Astrocyte (in vitro differentiated cells and primary cell): Measurements from ENCODE around the gene INSYN2B. TPM values are rescaled to one million over a fixed set of nuclear protein-coding genes. Genes with fewer than 3 reads are reported as not detected.

ENCODE experiments used
- DNase-seq: peaks from one replicate; pipeline ENCODE4 v3.0.0-alpha.2; 2010; ENCODE audit warnings: low read depth
- FAIRE-seq: peaks from 2 replicates; lab custom pipeline; 2011; peaks lifted over from hg19 to GRCh38; lab: Jason Lieb, UNC
- H2AFZ ChIP-seq: 2 replicates; pipeline ENCODE4 v1.6.0; 2012; ENCODE audit warnings: low read depth, low read length, inconsistent platforms
- H3K27ac ChIP-seq: 2 replicates; pipeline ENCODE4 v1.5.1; 2011; ENCODE audit warnings: low read depth, low read length, inconsistent platforms
- H3K27me3 ChIP-seq: 2 replicates; pipeline ENCODE4 v1.6.0; 2011; ENCODE audit warnings: low read length, inconsistent platforms; ENCODE audit not compliant: insufficient read depth
- H3K36me3 ChIP-seq: 2 replicates; pipeline ENCODE4 v1.5.1; 2011; ENCODE audit warnings: low read length, inconsistent platforms; ENCODE audit not compliant: insufficient read depth
- H3K4me1 ChIP-seq: 2 replicates; pipeline ENCODE4 v1.5.1; 2011; ENCODE audit warnings: low read length, inconsistent platforms; ENCODE audit not compliant: insufficient read depth
- H3K4me2 ChIP-seq: 2 replicates; pipeline ENCODE4 v1.6.0; 2012; ENCODE audit warnings: low read length, inconsistent platforms
- H3K4me3 ChIP-seq: 2 replicates; pipeline ENCODE4 v1.5.1; 2011; ENCODE audit warnings: low read depth, mild to moderate bottlenecking, low read length, inconsistent platforms; ENCODE audit not compliant: insufficient read depth
- H3K79me2 ChIP-seq: 2 replicates; pipeline ENCODE4 v1.6.0; 2012; ENCODE audit warnings: mild to moderate bottlenecking, low read length, inconsistent platforms; ENCODE audit not compliant: insufficient read depth
- H3K9ac ChIP-seq: 2 replicates; pipeline ENCODE4 v1.6.0; 2012; ENCODE audit warnings: mild to moderate bottlenecking, low read length, inconsistent platforms
- H3K9me3 ChIP-seq: 2 replicates; pipeline ENCODE4 v1.5.1; 2012; ENCODE audit warnings: low read depth, mild to moderate bottlenecking, low read length, inconsistent platforms; ENCODE audit not compliant: insufficient read depth
- H4K20me1 ChIP-seq: 2 replicates; pipeline ENCODE4 v1.6.0; 2012; ENCODE audit warnings: low read length, inconsistent platforms; ENCODE audit not compliant: insufficient read depth
- H3K27ac Mint-ChIP-seq: one replicate; pipeline ENCODE4 v1.8.0; 2021; ENCODE audit warnings: mild to moderate bottlenecking, mixed read lengths; ENCODE audit not compliant: unreplicated experiment
- H3K27me3 Mint-ChIP-seq: one replicate; pipeline ENCODE4 v1.8.0; 2021; ENCODE audit warnings: low read depth, mixed read lengths; ENCODE audit not compliant: unreplicated experiment
- H3K36me3 Mint-ChIP-seq: one replicate; pipeline ENCODE4 v1.8.0; 2021; ENCODE audit warnings: low read depth, mixed read lengths; ENCODE audit not compliant: unreplicated experiment
- H3K4me1 Mint-ChIP-seq: one replicate; pipeline ENCODE4 v1.8.0; 2021; ENCODE audit warnings: low read depth, mixed read lengths; ENCODE audit not compliant: unreplicated experiment
- H3K4me3 Mint-ChIP-seq: one replicate; pipeline ENCODE4 v1.8.0; 2021; ENCODE audit warnings: mild to moderate bottlenecking, moderate library complexity, mixed read lengths; ENCODE audit not compliant: unreplicated experiment
- H3K9me3 Mint-ChIP-seq: one replicate; pipeline ENCODE4 v1.8.0; 2021; ENCODE audit warnings: mild to moderate bottlenecking, mixed read lengths; ENCODE audit not compliant: unreplicated experiment
- EZH2 ChIP-seq: IDR thresholded peaks from 2 replicates; pipeline ENCODE4 v1.6.1; 2012; ENCODE audit warnings: mild to moderate bottlenecking, low read length, inconsistent platforms; ENCODE audit not compliant: insufficient read depth
- total RNA-seq: library from RNA; stranded (reverse); gene quantifications from 2 replicates; pipeline ENCODE4 v1.2.1, GENCODE V29; 2021
- TF ChIP-seq, protein P1 (sequence below): IDR thresholded peaks from 2 replicates; pipeline ENCODE4 v1.5.1; 2011; ENCODE audit warnings: low read depth, mild to moderate bottlenecking, inconsistent platforms, low read length, moderate library complexity; ENCODE audit not compliant: insufficient read depth

Gene INSYN2B
- total RNA-seq, 1 donor from 2014 or later: 0.36 TPM

DNA sequence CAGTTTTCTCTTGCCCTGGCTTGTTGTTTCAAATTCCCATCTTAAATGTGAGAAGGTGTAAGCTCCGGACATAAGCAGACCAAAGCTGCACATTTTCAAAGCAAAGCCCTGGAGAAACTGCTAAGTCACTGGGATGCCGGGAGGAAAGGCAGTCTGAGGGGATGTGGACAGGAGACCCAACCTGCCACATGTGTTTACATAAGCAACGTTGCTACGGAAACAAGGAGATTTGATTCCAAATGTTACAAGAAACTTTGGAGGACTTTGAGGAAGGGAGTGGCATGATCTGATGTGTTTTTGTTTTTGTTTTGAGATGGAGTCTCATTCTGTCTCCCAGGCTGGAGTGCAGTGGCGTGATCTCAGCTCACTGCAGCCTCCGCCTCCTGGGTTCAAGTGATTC lies 25.7 kb upstream of the INSYN2B start:
- Histone ChIP-seq H3K9me3 (no peaks in the 10 kb centered on the region), H3K36me3 (no peaks in the 10 kb centered on the region), H2AFZ (no peak overlapping the region), H3K79me2 (no peaks in the 10 kb centered on the region), H3K27ac (no peak overlapping the region), H4K20me1 (no peaks in the 10 kb centered on the region), H3K4me1 (no peaks in the 10 kb centered on the region), H3K4me2 (no peak overlapping the region), H3K9ac (no peak overlapping the region), H3K27me3 (peaks cover 3% of the 10 kb centered on the region), H3K4me3 (no peak overlapping the region)
- FAIRE-seq (no peak), DNase-seq (no peak)
- no peak for TF ChIP-seq EZH2
- TF ChIP-seq, protein P1, sequence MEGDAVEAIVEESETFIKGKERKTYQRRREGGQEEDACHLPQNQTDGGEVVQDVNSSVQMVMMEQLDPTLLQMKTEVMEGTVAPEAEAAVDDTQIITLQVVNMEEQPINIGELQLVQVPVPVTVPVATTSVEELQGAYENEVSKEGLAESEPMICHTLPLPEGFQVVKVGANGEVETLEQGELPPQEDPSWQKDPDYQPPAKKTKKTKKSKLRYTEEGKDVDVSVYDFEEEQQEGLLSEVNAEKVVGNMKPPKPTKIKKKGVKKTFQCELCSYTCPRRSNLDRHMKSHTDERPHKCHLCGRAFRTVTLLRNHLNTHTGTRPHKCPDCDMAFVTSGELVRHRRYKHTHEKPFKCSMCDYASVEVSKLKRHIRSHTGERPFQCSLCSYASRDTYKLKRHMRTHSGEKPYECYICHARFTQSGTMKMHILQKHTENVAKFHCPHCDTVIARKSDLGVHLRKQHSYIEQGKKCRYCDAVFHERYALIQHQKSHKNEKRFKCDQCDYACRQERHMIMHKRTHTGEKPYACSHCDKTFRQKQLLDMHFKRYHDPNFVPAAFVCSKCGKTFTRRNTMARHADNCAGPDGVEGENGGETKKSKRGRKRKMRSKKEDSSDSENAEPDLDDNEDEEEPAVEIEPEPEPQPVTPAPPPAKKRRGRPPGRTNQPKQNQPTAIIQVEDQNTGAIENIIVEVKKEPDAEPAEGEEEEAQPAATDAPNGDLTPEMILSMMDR: no peak
- no peaks in the 10 kb centered on the region for H3K36me3 Mint-ChIP-seq
- peaks cover 16% of the 10 kb centered on the region for H3K27me3 Mint-ChIP-seq
- no peaks in the 10 kb centered on the region for H3K9me3 Mint-ChIP-seq
- H3K27ac Mint-ChIP-seq: no peak overlapping the region
- H3K4me1 Mint-ChIP-seq: no peaks in the 10 kb centered on the region
- no peak overlapping the region for H3K4me3 Mint-ChIP-seq

DNA sequence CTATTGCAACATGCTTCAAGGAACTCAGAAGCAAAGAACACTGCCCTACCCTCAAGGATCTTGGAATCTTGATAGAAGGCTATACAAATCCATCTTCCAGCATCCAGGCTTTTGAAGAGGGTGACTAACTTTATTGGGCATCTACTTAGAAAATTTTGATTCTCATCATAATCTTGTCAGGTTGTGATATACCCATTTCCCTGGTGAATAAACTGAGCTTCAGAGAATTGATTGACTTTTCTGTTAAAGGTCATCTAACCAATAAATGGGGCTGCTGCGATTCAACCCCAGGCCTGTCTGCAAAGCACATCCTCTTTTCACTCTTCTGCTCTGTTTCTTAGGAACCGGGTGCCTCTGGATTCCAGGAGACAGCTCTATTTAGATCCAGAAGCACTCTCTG lies 19.9 kb upstream of the INSYN2B start:
- DNase-seq (no peak), FAIRE-seq (no peak)
- H3K27ac Mint-ChIP-seq: no peak overlapping the region

DNA sequence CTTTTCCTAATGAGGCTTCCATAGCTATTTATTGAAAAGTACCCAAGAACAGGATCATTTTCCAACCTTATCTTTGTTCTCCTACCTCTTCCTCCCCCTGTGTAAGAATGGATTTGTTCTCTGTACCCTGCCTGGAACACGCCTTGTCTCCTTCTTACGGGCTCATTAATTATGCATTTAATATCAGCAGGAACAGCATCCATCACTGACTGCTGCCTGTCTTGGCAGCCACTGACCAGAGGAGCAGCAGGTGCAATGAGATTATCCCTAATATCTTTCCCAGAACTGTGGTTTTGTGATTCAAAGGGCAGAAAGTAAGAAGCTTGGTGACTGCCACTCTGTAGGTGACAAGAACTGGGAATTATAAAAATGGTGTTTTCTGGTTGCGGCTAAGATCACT lies 19.3 kb upstream of the INSYN2B start:
- FAIRE-seq (no peak), DNase-seq (no peak)
- no peak overlapping the region for H3K27ac ChIP-seq
- H3K4me1 Mint-ChIP-seq: peaks cover 2% of the 10 kb centered on the region
- H3K36me3 Mint-ChIP-seq: no peaks in the 10 kb centered on the region
- H3K4me2 ChIP-seq: no peak overlapping the region
- no peaks in the 10 kb centered on the region for H4K20me1 ChIP-seq
- no peaks in the 10 kb centered on the region for H3K36me3 ChIP-seq
- no peaks in the 10 kb centered on the region for H3K4me1 ChIP-seq
- H3K27me3 ChIP-seq: no peaks in the 10 kb centered on the region
- H3K9me3 Mint-ChIP-seq: no peaks in the 10 kb centered on the region
- no peak overlapping the region for H2AFZ ChIP-seq
- H3K27ac Mint-ChIP-seq: no peak overlapping the region
- no peaks in the 10 kb centered on the region for H3K27me3 Mint-ChIP-seq
- no peak overlapping the region for H3K4me3 ChIP-seq
- no peak overlapping the region for H3K9ac ChIP-seq
- H3K9me3 ChIP-seq: no peaks in the 10 kb centered on the region
- TF ChIP-seq, protein P1: no peak
- no peak for TF ChIP-seq EZH2
- H3K4me3 Mint-ChIP-seq: no peak overlapping the region
- no peaks in the 10 kb centered on the region for H3K79me2 ChIP-seq

More for the DNA sequence above, 19.9 kb upstream of the INSYN2B start:
- Mint-ChIP-seq H3K36me3 (no peaks in the 10 kb centered on the region), H3K27me3 (no peaks in the 10 kb centered on the region), H3K4me1 (peaks cover 2% of the 10 kb centered on the region), H3K4me3 (no peak overlapping the region), H3K9me3 (no peaks in the 10 kb centered on the region)
- H2AFZ ChIP-seq: no peak overlapping the region
- H3K27ac ChIP-seq: no peak overlapping the region
- no peaks in the 10 kb centered on the region for H3K4me1 ChIP-seq
- TF ChIP-seq EZH2: no peak
- TF ChIP-seq, protein P1: no peak
- H3K27me3 ChIP-seq: no peaks in the 10 kb centered on the region
- H4K20me1 ChIP-seq: no peaks in the 10 kb centered on the region
- no peak overlapping the region for H3K9ac ChIP-seq
- H3K4me2 ChIP-seq: no peak overlapping the region
- no peaks in the 10 kb centered on the region for H3K79me2 ChIP-seq
- H3K4me3 ChIP-seq: no peak overlapping the region
- no peaks in the 10 kb centered on the region for H3K36me3 ChIP-seq
- no peaks in the 10 kb centered on the region for H3K9me3 ChIP-seq
